Brain microvascular endothelial cell (primary cell): ENCODE results near the gene PWWP2B.

ENCODE experiments used
- DNase-seq: peaks from one replicate; pipeline ENCODE4 v3.0.0-alpha.2; 2020
- H3K27ac ChIP-seq: fragments of 250-450 bp; sonication (Bioruptor Pico); 2 replicates; pipeline ENCODE4 v1.5.1; 2020; ENCODE audit warnings: mild to moderate bottlenecking, moderate library complexity
- H3K27me3 ChIP-seq: fragments of 250-450 bp; sonication (Bioruptor Pico); replicated peaks from 2 replicates; pipeline ENCODE4 v1.5.1; 2020; ENCODE audit warnings: mild to moderate bottlenecking
- H3K36me3 ChIP-seq: fragments of 250-450 bp; sonication (Bioruptor Pico); replicated peaks from 2 replicates; pipeline ENCODE4 v1.5.1; 2020; ENCODE audit warnings: mild to moderate bottlenecking
- H3K4me3 ChIP-seq: 2 replicates; pipeline ENCODE4 v1.5.1; 2011; ENCODE audit warnings: low read depth, mild to moderate bottlenecking, control low read depth, low read length, moderate library complexity
- CTCF ChIP-seq: IDR thresholded peaks from 2 replicates; pipeline ENCODE4 v1.5.1; 2011; ENCODE audit warnings: low read depth, mild to moderate bottlenecking, moderate library complexity, low read length, control low read depth, inconsistent platforms; ENCODE audit errors: missing control alignments
- in situ Hi-C: cut with HindIII; loops from 2 replicates; pipeline ENCODE4 v1.10.0; 2017; ENCODE audit warnings: low sequenced_read_pairs, low pct_ligation_motif_present

Gene PWWP2B

GRCh38 chr10:132389433-132390169 is 7.4 kb upstream of the PWWP2B start:
- H3K4me3 ChIP-seq: no peak overlapping the region
- DNase-seq: no peak
- no peaks in the 10 kb centered on the region for H3K36me3 ChIP-seq
- no peak overlapping the region for H3K27ac ChIP-seq
- in situ Hi-C loops: no loop called here
- TF ChIP-seq CTCF: no peak
- no peaks in the 10 kb centered on the region for H3K27me3 ChIP-seq

- in situ Hi-C loops: no loop called here
- Histone ChIP-seq H3K27me3 (no peaks in the 10 kb centered on the region), H3K36me3 (no peaks in the 10 kb centered on the region), H3K27ac (no peak overlapping the region), H3K4me3 (no peak overlapping the region)
- TF ChIP-seq CTCF: no peak
- no peak for DNase-seq
Observed at GRCh38 chr10:132390170-132390920, 6.7 kb upstream of the PWWP2B start.

GRCh38 chr10:132390921-132391675 is 5.9 kb upstream of the PWWP2B start:
- Histone ChIP-seq H3K36me3 (no peaks in the 10 kb centered on the region), H3K4me3 (no peak overlapping the region), H3K27ac (no peak overlapping the region), H3K27me3 (no peaks in the 10 kb centered on the region)
- no peak for DNase-seq
- no peak for TF ChIP-seq CTCF
- in situ Hi-C loops: no loop called here

- Histone ChIP-seq H3K36me3 (no peaks in the 10 kb centered on the region), H3K27me3 (no peaks in the 10 kb centered on the region), H3K4me3 (no peak overlapping the region), H3K27ac (no peak overlapping the region)
- no peak for TF ChIP-seq CTCF
- in situ Hi-C loops: no loop called here
- DNase-seq: no peak
Observed at GRCh38 chr10:132391676-132392020, 5.4 kb upstream of the PWWP2B start.

GRCh38 chr10:132392184-132392800 is 4.7 kb upstream of the PWWP2B start:
- no peak for TF ChIP-seq CTCF
- Histone ChIP-seq H3K27me3 (no peaks in the 10 kb centered on the region), H3K36me3 (no peaks in the 10 kb centered on the region), H3K4me3 (no peak overlapping the region), H3K27ac (no peak overlapping the region)
- in situ Hi-C loops: no loop called here
- no peak for DNase-seq
